Right atrium auricular region (tissue), 2 donors: ENCODE data around the gene SUGP2. TPM values are rescaled to one million over a fixed set of nuclear protein-coding genes. Genes with fewer than 3 reads are reported as not detected.

ENCODE experiments used
- DNase-seq: peaks from one replicate; pipeline ENCODE4 v3.0.0-alpha.2; 2019; ENCODE audit warnings: low spot score
- H3K27ac ChIP-seq, 2 donors: fragments of 200-600 bp; sonication (generic); 1 replicate in 1 of 2; 2 replicates in 1 of 2; pipeline ENCODE4 v1.5.1; 2016 to 2019
- H3K27me3 ChIP-seq, 2 donors: fragments of 200-600 bp; sonication (generic); one replicate each; pipeline versions ENCODE4 v1.5.1 to v1.6.0; 2017 to 2019
- H3K36me3 ChIP-seq: fragments of 200-600 bp; sonication (generic); one replicate; pipeline ENCODE4 v1.5.1; 2016
- H3K4me1 ChIP-seq, 2 donors: fragments of 200-600 bp; sonication (generic); one replicate each; pipeline versions ENCODE4 v1.5.1 to v1.6.0; 2017 to 2019
- H3K4me3 ChIP-seq, 2 donors: fragments of 200-600 bp; sonication (generic); 1 replicate in 1 of 2; 2 replicates in 1 of 2; pipeline ENCODE4 v1.5.1; 2017 to 2019; ENCODE audit warnings: mild to moderate bottlenecking in 1 of 2, moderate library complexity in 1 of 2
- H3K9me3 ChIP-seq, 2 donors: fragments of 200-600 bp; sonication (generic); one replicate each; pipeline ENCODE4 v1.5.1; 2019
- total RNA-seq, 2 donors: library from RNA; depleted of rRNA; stranded (reverse); fragments of >200 nt; gene quantifications; one replicate each; pipeline ENCODE4 v1.1.0, GENCODE V29; 2016
- TF ChIP-seq, protein P1 (sequence below), 2 donors: fragments of 200-600 bp; sonication (generic); IDR thresholded peaks; one replicate each; pipeline ENCODE4 v1.5.1; 2019; ENCODE audit warnings: antibody characterized with exemption in 2 of 2

The SUGP2 gene
- total RNA-seq, 2 donors from 2014 or later, result 25.4 to 36.1 TPM

DNA sequence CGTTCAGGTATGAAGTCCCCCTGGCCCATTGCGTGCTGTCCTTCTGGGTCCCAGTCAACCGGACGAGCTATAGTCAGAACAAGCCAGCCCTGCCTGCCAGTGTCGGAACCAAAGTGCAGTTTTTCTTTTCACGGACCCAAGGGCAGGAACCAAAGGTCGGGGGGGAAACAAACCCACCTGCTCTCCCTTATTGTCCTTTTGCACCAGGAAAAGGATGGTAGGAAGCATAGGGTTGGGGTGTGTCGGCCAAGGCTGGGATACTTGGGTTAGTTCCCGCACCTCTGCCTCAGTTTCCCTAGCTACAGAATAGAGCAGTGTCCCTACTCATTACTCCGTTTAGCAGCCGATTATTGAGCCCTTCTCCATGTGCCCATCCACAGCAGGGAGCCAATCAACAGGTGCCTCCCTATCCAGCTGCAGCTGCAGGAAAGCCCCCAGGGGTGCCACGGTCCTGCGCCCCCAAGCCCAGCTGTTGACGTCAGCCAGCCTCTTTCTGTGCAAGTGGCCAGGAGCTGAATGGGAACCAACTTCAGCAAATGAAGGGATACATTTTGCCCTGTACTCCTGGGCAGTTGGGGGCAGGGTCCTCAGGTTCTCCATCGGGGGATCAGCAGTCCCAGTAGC, 21.1 kb upstream of the SUGP2 start:
- peaks cover 46% of the 10 kb centered on the region for H3K36me3 ChIP-seq
- no peaks in the 10 kb centered on the region for H3K4me1 ChIP-seq
- H3K9me3 ChIP-seq, result no peaks in the 10 kb centered on the region
- DNase-seq, result no peak
- no peak overlapping the region for H3K27ac ChIP-seq
- TF ChIP-seq, protein P1, sequence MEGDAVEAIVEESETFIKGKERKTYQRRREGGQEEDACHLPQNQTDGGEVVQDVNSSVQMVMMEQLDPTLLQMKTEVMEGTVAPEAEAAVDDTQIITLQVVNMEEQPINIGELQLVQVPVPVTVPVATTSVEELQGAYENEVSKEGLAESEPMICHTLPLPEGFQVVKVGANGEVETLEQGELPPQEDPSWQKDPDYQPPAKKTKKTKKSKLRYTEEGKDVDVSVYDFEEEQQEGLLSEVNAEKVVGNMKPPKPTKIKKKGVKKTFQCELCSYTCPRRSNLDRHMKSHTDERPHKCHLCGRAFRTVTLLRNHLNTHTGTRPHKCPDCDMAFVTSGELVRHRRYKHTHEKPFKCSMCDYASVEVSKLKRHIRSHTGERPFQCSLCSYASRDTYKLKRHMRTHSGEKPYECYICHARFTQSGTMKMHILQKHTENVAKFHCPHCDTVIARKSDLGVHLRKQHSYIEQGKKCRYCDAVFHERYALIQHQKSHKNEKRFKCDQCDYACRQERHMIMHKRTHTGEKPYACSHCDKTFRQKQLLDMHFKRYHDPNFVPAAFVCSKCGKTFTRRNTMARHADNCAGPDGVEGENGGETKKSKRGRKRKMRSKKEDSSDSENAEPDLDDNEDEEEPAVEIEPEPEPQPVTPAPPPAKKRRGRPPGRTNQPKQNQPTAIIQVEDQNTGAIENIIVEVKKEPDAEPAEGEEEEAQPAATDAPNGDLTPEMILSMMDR (IDR thresholded peaks at IDR 0.05), result no peak
- no peak overlapping the region for H3K4me3 ChIP-seq
- H3K27me3 ChIP-seq, result no peaks in the 10 kb centered on the region

DNA sequence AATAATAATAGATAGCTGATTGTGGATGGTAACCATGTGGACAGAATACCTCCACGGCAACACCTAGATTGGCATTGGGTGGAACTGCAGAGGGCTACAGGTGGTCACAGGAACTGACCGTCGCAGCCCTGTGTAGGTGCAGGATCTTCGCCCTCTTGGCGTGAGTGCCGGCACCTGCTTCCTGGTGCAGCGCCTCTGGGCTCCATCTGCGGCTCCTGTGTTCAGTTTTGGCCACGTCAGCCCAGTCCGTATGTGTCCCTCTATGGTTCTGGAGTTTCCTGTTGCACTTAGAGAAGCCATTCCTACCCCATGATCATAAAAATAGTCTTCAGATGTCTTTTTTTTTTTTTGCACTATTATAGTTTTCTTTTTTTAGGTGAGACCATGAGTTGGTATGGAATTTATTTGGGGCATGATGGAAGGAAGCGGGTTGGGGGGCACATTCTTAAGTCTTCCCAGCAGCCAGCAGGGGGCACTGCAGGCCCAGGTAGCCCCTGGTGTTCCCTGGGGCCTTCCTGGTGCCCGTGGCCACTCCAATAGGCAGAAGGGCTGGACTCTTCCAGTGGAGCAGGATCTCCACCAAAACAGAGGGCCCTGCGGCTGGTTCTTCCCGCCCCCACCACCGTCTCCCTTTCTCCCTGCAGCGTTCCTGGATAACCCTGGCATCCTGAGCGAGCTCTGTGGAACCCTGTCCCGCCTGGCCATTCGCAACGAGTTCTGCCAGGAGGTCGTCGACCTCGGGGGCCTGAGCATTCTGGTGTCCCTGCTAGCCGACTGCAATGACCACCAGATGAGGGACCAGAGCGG, 20.4 kb upstream of the SUGP2 start:
- Histone ChIP-seq H3K27ac (no peak overlapping the region), H3K36me3 (peaks cover 46% of the 10 kb centered on the region), H3K4me1 (no peaks in the 10 kb centered on the region), H3K4me3 (no peak overlapping the region), H3K27me3 (no peaks in the 10 kb centered on the region), H3K9me3 (no peaks in the 10 kb centered on the region)
- TF ChIP-seq, protein P1 (IDR thresholded peaks at IDR 0.05), result peak; percentile 61 to 85
- no peak for DNase-seq

GRCh38 chr19:19052921-19053320, 19.6 kb upstream of the SUGP2 start:
- no peak overlapping the region for H3K27ac ChIP-seq
- no peaks in the 10 kb centered on the region for H3K4me1 ChIP-seq
- TF ChIP-seq, protein P1 (IDR thresholded peaks at IDR 0.05), result no peak
- H3K9me3 ChIP-seq, result no peaks in the 10 kb centered on the region
- peaks cover 45% of the 10 kb centered on the region for H3K36me3 ChIP-seq
- H3K27me3 ChIP-seq, result no peaks in the 10 kb centered on the region
- DNase-seq, result no peak
- H3K4me3 ChIP-seq, result no peak overlapping the region

DNA sequence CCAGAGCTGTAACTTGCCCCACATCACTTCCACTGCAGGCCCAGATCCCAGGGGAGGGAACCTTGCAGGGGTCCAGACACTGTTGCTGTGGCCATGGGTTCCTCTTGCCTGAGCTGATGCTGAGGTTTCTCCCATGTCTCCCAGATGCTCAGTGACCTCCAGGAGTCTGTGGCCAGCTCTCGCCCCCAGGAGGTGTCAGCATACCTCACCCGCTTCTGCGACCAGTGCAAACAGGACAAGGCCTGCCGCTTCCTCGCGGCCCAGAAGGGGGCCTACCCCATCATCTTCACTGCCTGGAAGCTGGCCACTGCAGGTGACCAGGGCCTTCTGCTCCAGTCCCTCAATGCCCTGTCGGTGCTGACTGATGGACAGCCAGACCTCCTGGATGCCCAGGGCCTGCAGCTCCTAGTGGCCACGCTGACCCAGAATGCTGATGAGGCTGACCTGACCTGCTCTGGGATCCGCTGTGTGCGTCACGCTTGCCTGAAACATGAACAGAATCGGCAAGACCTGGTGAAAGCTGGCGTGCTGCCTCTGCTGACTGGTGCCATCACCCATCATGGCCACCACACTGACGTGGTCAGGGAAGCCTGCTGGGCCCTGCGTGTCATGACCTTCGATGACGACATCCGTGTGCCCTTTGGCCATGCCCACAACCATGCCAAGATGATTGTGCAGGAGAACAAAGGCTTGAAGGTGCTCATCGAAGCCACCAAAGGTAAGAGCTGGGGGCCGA, 18.3 kb upstream of the SUGP2 start:
- H3K36me3 ChIP-seq, result peaks cover 40% of the 10 kb centered on the region
- TF ChIP-seq, protein P1 (IDR thresholded peaks at IDR 0.05), result no peak

DNA sequence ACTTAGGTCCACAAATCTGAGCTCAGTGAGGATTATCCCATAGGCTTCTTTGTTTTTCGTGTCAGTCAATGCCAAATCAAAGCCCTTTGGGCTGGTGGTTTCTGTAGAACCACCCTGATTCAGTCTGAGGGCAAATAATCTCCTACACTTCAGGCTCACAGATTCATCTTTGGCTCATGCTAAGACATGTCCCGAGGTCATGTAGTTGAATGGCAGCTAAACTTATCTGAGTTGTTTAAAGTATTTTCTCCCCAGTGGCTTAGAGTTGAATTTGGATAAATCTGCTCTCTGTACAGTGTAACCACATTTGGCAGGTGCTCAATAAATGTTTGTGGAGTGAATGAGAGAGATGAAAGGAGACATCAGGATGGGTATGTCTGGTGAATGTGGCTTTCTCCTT, 17.4 kb upstream of the SUGP2 start:
- Histone ChIP-seq H3K36me3 (peaks cover 39% of the 10 kb centered on the region), H3K4me1 (no peaks in the 10 kb centered on the region), H3K9me3 (no peaks in the 10 kb centered on the region)

More for the DNA sequence above, 18.3 kb upstream of the SUGP2 start:
- H3K4me3 ChIP-seq, result no peak overlapping the region
- H3K27ac ChIP-seq, result no peak overlapping the region
- H3K27me3 ChIP-seq, result no peaks in the 10 kb centered on the region
- no peaks in the 10 kb centered on the region for H3K4me1 ChIP-seq
- no peak for DNase-seq
- H3K9me3 ChIP-seq, result no peaks in the 10 kb centered on the region

More for the DNA sequence above, 17.4 kb upstream of the SUGP2 start:
- DNase-seq, result no peak
- no peaks in the 10 kb centered on the region for H3K27me3 ChIP-seq
- no peak overlapping the region for H3K27ac ChIP-seq
- no peak overlapping the region for H3K4me3 ChIP-seq
- TF ChIP-seq, protein P1 (IDR thresholded peaks at IDR 0.05), result no peak
